Measurements from ENCODE around the gene TMEM163. TPM values are rescaled to one million over a fixed set of nuclear protein-coding genes. Genes with fewer than 3 reads are reported as not detected.

Gene TMEM163
- total RNA-seq, 1 donor from 2014 or later: 0.18 TPM

DNA sequence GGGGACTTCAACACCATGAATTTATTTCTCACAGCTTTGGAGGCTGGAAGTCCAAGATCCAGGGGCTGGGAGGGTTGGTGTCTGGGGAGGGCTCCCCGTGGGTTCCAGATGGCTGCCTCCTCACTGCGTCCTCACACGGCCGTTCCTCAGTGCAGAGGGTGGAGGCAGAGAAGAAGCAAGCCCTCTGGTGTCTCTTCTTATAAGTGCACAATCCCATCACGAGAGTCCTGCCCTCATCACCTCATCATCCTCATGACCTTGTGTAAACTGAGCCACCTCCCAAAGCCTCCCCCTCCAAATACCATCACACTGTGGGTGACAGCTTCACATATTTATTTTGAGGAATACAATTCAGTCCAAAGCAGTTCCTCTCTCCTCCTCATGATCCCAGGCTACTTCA lies 26.3 kb downstream of the TMEM163 start:
- H3K36me3 ChIP-seq (ENCODE audit: insufficient read depth, low read length): no peaks in the 10 kb centered on the region
- H3K9me3 Mint-ChIP-seq (ENCODE audit: unreplicated experiment): peaks cover 1% of the 10 kb centered on the region
- no peaks in the 10 kb centered on the region for H4K20me1 ChIP-seq (ENCODE audit: insufficient read depth, low read length)
- TF ChIP-seq CTCF (IDR thresholded peaks at IDR 0.05; ENCODE audit: insufficient read depth, low read depth, low read length) (no peak), EZH2 (IDR thresholded peaks at IDR 0.05; ENCODE audit: insufficient read depth, low read length) (no peak)
- H3K27ac ChIP-seq (ENCODE audit: low read depth, low read length): no peak overlapping the region
- H3K9me3 ChIP-seq (ENCODE audit: insufficient read depth, low read depth, low read length): no peaks in the 10 kb centered on the region
- no peaks in the 10 kb centered on the region for H3K79me2 ChIP-seq (ENCODE audit: insufficient read depth, low read length)
- H3K27me3 ChIP-seq (ENCODE audit: insufficient read depth, low read length): no peaks in the 10 kb centered on the region
- H2AFZ ChIP-seq (ENCODE audit: low read depth, low read length): no peak overlapping the region
- DNase-seq (ENCODE audit: low read depth): no peak
- no peaks in the 10 kb centered on the region for H3K4me1 Mint-ChIP-seq (ENCODE audit: low read depth, unreplicated experiment)
- no peaks in the 10 kb centered on the region for H3K4me1 ChIP-seq (ENCODE audit: insufficient read depth, low read length)
- no peak overlapping the region for H3K4me2 ChIP-seq (ENCODE audit: low read length)
- H3K27ac Mint-ChIP-seq (ENCODE audit: unreplicated experiment): no peak overlapping the region
- H3K9ac ChIP-seq (ENCODE audit: low read length): no peak overlapping the region
- no peak overlapping the region for H3K4me3 ChIP-seq (ENCODE audit: insufficient read depth, low read depth, low read length)
- no peaks in the 10 kb centered on the region for H3K27me3 Mint-ChIP-seq (ENCODE audit: low read depth, unreplicated experiment)
- H3K4me3 Mint-ChIP-seq (ENCODE audit: unreplicated experiment): no peak overlapping the region
- no peak for FAIRE-seq
- H3K36me3 Mint-ChIP-seq (ENCODE audit: low read depth, unreplicated experiment): no peaks in the 10 kb centered on the region

DNA sequence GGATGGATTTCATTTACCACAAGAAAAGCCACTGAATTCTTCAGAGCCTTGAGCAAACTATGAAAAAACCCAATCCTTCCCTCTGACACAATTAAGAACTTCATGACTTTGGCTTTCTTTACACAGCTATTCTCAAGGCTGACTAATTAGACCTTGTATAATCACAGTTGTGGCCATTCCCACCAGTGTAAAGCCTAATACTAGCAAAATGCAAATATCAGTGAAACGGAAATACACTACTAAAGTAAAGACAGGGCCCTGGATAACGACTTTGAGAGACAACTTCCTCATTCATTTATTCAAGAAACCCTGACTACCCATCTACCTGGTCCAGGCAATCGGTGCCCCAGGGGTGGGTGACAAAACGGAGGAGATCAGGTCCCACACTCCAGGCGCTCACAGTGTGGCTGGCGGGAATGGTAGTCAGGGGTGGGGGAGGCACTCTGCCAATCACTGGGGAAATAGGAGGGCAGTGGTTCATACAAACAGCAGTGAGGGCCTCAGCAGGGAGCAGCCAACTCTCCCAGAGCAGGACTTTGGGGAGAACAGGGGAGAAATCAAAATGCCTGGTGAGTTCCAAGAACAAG lies 28.1 kb downstream of the TMEM163 start:
- FAIRE-seq (no peak), DNase-seq (ENCODE audit: low read depth) (no peak)
- H3K9me3 Mint-ChIP-seq (ENCODE audit: unreplicated experiment): peaks cover 1% of the 10 kb centered on the region
- no peak overlapping the region for H3K4me2 ChIP-seq (ENCODE audit: low read length)
- no peak overlapping the region for H2AFZ ChIP-seq (ENCODE audit: low read depth, low read length)
- no peaks in the 10 kb centered on the region for H3K4me1 ChIP-seq (ENCODE audit: insufficient read depth, low read length)
- no peaks in the 10 kb centered on the region for H3K27me3 Mint-ChIP-seq (ENCODE audit: low read depth, unreplicated experiment)
- H3K9me3 ChIP-seq (ENCODE audit: insufficient read depth, low read depth, low read length): no peaks in the 10 kb centered on the region
- no peaks in the 10 kb centered on the region for H3K4me1 Mint-ChIP-seq (ENCODE audit: low read depth, unreplicated experiment)
- no peaks in the 10 kb centered on the region for H3K36me3 Mint-ChIP-seq (ENCODE audit: low read depth, unreplicated experiment)
- no peaks in the 10 kb centered on the region for H3K27me3 ChIP-seq (ENCODE audit: insufficient read depth, low read length)
- no peak overlapping the region for H3K27ac ChIP-seq (ENCODE audit: low read depth, low read length)
- H3K36me3 ChIP-seq (ENCODE audit: insufficient read depth, low read length): no peaks in the 10 kb centered on the region
- no peak overlapping the region for H3K4me3 ChIP-seq (ENCODE audit: insufficient read depth, low read depth, low read length)
- H3K27ac Mint-ChIP-seq (ENCODE audit: unreplicated experiment): no peak overlapping the region
- H3K4me3 Mint-ChIP-seq (ENCODE audit: unreplicated experiment): no peak overlapping the region
- H3K79me2 ChIP-seq (ENCODE audit: insufficient read depth, low read length): no peaks in the 10 kb centered on the region
- H3K9ac ChIP-seq (ENCODE audit: low read length): no peak overlapping the region
- H4K20me1 ChIP-seq (ENCODE audit: insufficient read depth, low read length): no peaks in the 10 kb centered on the region
- TF ChIP-seq EZH2 (IDR thresholded peaks at IDR 0.05; ENCODE audit: insufficient read depth, low read length): no peak
- TF ChIP-seq CTCF (IDR thresholded peaks at IDR 0.05; ENCODE audit: insufficient read depth, low read depth, low read length): no peak

- H3K27ac Mint-ChIP-seq (ENCODE audit: unreplicated experiment): no peak overlapping the region
- FAIRE-seq: no peak
Observed at GRCh38 chr2:134689315-134689714, 29.5 kb downstream of the TMEM163 start.

More at GRCh38 chr2:134689315-134689714, 29.5 kb downstream of the TMEM163 start:
- Histone ChIP-seq H3K4me3 (ENCODE audit: insufficient read depth, low read depth, low read length) (no peak overlapping the region), H3K36me3 (ENCODE audit: insufficient read depth, low read length) (no peaks in the 10 kb centered on the region), H3K9ac (ENCODE audit: low read length) (no peak overlapping the region), H3K4me1 (ENCODE audit: insufficient read depth, low read length) (no peaks in the 10 kb centered on the region), H3K9me3 (ENCODE audit: insufficient read depth, low read depth, low read length) (no peaks in the 10 kb centered on the region), H3K27me3 (ENCODE audit: insufficient read depth, low read length) (no peaks in the 10 kb centered on the region), H3K27ac (ENCODE audit: low read depth, low read length) (no peak overlapping the region), H2AFZ (ENCODE audit: low read depth, low read length) (no peak overlapping the region), H3K4me2 (ENCODE audit: low read length) (no peak overlapping the region), H4K20me1 (ENCODE audit: insufficient read depth, low read length) (no peaks in the 10 kb centered on the region), H3K79me2 (ENCODE audit: insufficient read depth, low read length) (no peaks in the 10 kb centered on the region)
- no peak for TF ChIP-seq CTCF (IDR thresholded peaks at IDR 0.05; ENCODE audit: insufficient read depth, low read depth, low read length)
- TF ChIP-seq EZH2 (IDR thresholded peaks at IDR 0.05; ENCODE audit: insufficient read depth, low read length): no peak
- no peaks in the 10 kb centered on the region for H3K4me1 Mint-ChIP-seq (ENCODE audit: low read depth, unreplicated experiment)
- peaks cover 1% of the 10 kb centered on the region for H3K9me3 Mint-ChIP-seq (ENCODE audit: unreplicated experiment)
- no peaks in the 10 kb centered on the region for H3K36me3 Mint-ChIP-seq (ENCODE audit: low read depth, unreplicated experiment)
- no peak for DNase-seq (ENCODE audit: low read depth)
- no peaks in the 10 kb centered on the region for H3K27me3 Mint-ChIP-seq (ENCODE audit: low read depth, unreplicated experiment)
- no peak overlapping the region for H3K4me3 Mint-ChIP-seq (ENCODE audit: unreplicated experiment)

Data from astrocyte (in vitro differentiated cells and primary cell).